Astrocyte of the cerebellum (primary cell): ENCODE results near the gene PLG.
"Not testable (repeated sequence)": the region's sequence is repeated elsewhere in the genome, so short reads cannot be mapped to it uniquely, and the experiment has no call there.

Experiments
- DNase-seq: peaks from one replicate; pipeline ENCODE4 v3.0.0-alpha.2; 2011; ENCODE audit warnings: low read depth
- H3K4me3 ChIP-seq: 2 replicates; pipeline ENCODE4 v1.5.1; 2011; ENCODE audit warnings: mild to moderate bottlenecking, low read depth, low read length, moderate library complexity
- CTCF ChIP-seq: IDR thresholded peaks from 2 replicates; pipeline ENCODE4 v1.5.1; 2012; ENCODE audit warnings: low read length, low read depth, moderate library complexity, mild to moderate bottlenecking; ENCODE audit errors: missing control alignments
- in situ Hi-C: cut with HindIII; loops from 2 replicates; pipeline ENCODE4 v1.10.0; 2017; ENCODE audit warnings: low sequenced_read_pairs

PLG gene

GRCh38 chr6:160774399-160774798, 72.4 kb downstream of the PLG start:
- no peak for TF ChIP-seq CTCF
- in situ Hi-C loops = no loop called here
- no peak for DNase-seq
- H3K4me3 ChIP-seq = no peak overlapping the region

- no peak for DNase-seq
- TF ChIP-seq CTCF = no peak
- no peak overlapping the region for H3K4me3 ChIP-seq
- in situ Hi-C loops = no loop called here
Measured at GRCh38 chr6:160775792-160776580, 73.9 kb downstream of the PLG start.

GRCh38 chr6:160779095-160779494, 77.1 kb downstream of the PLG start:
- in situ Hi-C loops, H3K4me3 ChIP-seq, DNase-seq: not testable (repeated sequence)

- DNase-seq, in situ Hi-C loops, H3K4me3 ChIP-seq: not testable (repeated sequence)
Measured at GRCh38 chr6:160780656-160781055, 78.6 kb downstream of the PLG start.

GRCh38 chr6:160781298-160781697, 79.3 kb downstream of the PLG start:
- no peak for TF ChIP-seq CTCF
- no peak overlapping the region for H3K4me3 ChIP-seq
- in situ Hi-C loops = no loop called here
- DNase-seq = no peak

GRCh38 chr6:160782228-160782627, 80.2 kb downstream of the PLG start:
- in situ Hi-C loops = no loop called here
- H3K4me3 ChIP-seq = no peak overlapping the region
- TF ChIP-seq CTCF = no peak

GRCh38 chr6:160783741-160784140, 81.7 kb downstream of the PLG start:
- no peak for DNase-seq
- no peak for TF ChIP-seq CTCF
- in situ Hi-C loops = no loop called here

More at GRCh38 chr6:160782228-160782627, 80.2 kb downstream of the PLG start:
- no peak for DNase-seq

GRCh38 chr6:160788126-160788525, 86.1 kb downstream of the PLG start:
- in situ Hi-C loops, DNase-seq, H3K4me3 ChIP-seq: not testable (repeated sequence)

More at GRCh38 chr6:160783741-160784140, 81.7 kb downstream of the PLG start:
- no peak overlapping the region for H3K4me3 ChIP-seq
